ENCODE data around the gene TAF3.

TAF3 gene

DNA sequence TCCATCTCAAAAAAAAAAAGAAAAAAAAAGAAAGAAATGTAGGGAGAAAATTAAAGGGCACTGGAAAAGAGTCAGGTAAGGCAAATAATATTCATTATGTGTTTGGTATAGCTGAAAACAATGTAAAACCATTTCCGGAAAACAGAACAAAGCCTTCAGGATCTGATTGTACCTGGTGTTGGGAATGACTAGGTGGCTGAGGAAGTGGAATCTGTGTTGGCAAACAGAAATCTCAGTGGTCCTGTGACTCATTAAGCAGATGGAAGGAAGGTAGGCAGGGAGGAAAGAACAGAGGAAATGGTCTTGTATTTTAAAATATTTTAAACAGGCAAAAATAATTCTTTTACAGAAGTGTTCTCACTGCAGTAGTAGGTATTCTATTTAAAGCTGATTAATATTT, 180.5 kb downstream of the TAF3 start (continued):
- no peak for TF ChIP-seq KLF1 (tag by site-specific recombination; IDR thresholded peaks at IDR 0.05)
- no peak for TF ChIP-seq ZFP3 (tag by site-specific recombination; IDR thresholded peaks at IDR 0.05; ENCODE audit: low read depth)
- TF ChIP-seq ZNF223 (tag by site-specific recombination; IDR thresholded peaks at IDR 0.05), result no peak

- no peak overlapping the region for H3K4me3 ChIP-seq (ENCODE audit: low read depth, low read length)
- H3K4me1 ChIP-seq (ENCODE audit: control insufficient read depth, insufficient read depth, low read length), result no peaks in the 10 kb centered on the region
- H3K9me3 ChIP-seq (ENCODE audit: control insufficient read depth, insufficient read depth, low read depth, low read length), result no peaks in the 10 kb centered on the region
- ChIA-PET POLR2A (no interaction called here), CTCF (interaction anchor here (0.7 kb wide), 1 partner anchor 908 kb away, joined by 3 read pairs; no protein-coding TSS in a partner anchor)
- peak; percentile 46; the same call in 1 of the 2 replicates for TF ChIP-seq ZNF140 (tag by site-specific recombination; IDR thresholded peaks at IDR 0.05)
- TF ChIP-seq ZNF747 (tag by site-specific recombination; IDR thresholded peaks at IDR 0.05), result no peak
- TF ChIP-seq ZFP41 (tag by site-specific recombination; IDR thresholded peaks at IDR 0.05; ENCODE audit: borderline replicate concordance), result no peak
- peak; percentile 98 for TF ChIP-seq ZNF558 (tag by site-specific recombination; IDR thresholded peaks at IDR 0.05)
- TF ChIP-seq ZNF670 (tag by site-specific recombination; IDR thresholded peaks at IDR 0.05; ENCODE audit: low read depth), result no peak
- TF ChIP-seq SETDB1 (IDR thresholded peaks at IDR 0.05; ENCODE audit: insufficient read length, low read length), result peak; percentile 66
- no peak for TF ChIP-seq ZNF654 (tag by site-specific recombination; IDR thresholded peaks at IDR 0.05; ENCODE audit: low read depth)
- TF ChIP-seq ZEB2 (tag by site-specific recombination; IDR thresholded peaks at IDR 0.05), result no peak
- no peak for TF ChIP-seq ZNF510 (tag by site-specific recombination; IDR thresholded peaks at IDR 0.05; ENCODE audit: insufficient replicate concordance)
- TF ChIP-seq ZNF501 (tag by site-specific recombination; IDR thresholded peaks at IDR 0.05), result no peak
- no peak for TF ChIP-seq ZNF223 (tag by site-specific recombination; IDR thresholded peaks at IDR 0.05)
- H3K27ac ChIP-seq (ENCODE audit: extremely low read depth, low read depth, low read length), result no peak overlapping the region
- H3K36me3 ChIP-seq (ENCODE audit: control insufficient read depth in 2 of 2, insufficient read depth in 1 of 2, low read length in 2 of 2), result no peaks in the 10 kb centered on the region; a peak in 1 of 3 replicates
Observed at GRCh38 chr10:8004469-8005000, 186.2 kb downstream of the TAF3 start.

- Histone ChIP-seq H3K4me3 (ENCODE audit: low read depth, low read length) (no peak overlapping the region), H3K9me3 (ENCODE audit: control insufficient read depth, insufficient read depth, low read depth, low read length) (no peaks in the 10 kb centered on the region), H3K4me1 (ENCODE audit: control insufficient read depth, insufficient read depth, low read length) (no peaks in the 10 kb centered on the region), H3K27ac (ENCODE audit: extremely low read depth, low read depth, low read length) (no peak overlapping the region), H3K36me3 (ENCODE audit: control insufficient read depth in 2 of 2, insufficient read depth in 1 of 2, low read length in 2 of 2) (peaks cover 0 to 14% of the 10 kb centered on the region in 2 experiments; a peak in 2 of 3 replicates)
- CTCF ChIA-PET, result no interaction called here
- TF ChIP-seq ZNF16 (tag by site-specific recombination; IDR thresholded peaks at IDR 0.05; ENCODE audit: low read depth), result no peak
- TF ChIP-seq ZNF423 (tag by site-specific recombination; IDR thresholded peaks at IDR 0.05), result no peak
- TF ChIP-seq ZNF138 (tag by site-specific recombination; IDR thresholded peaks at IDR 0.05; ENCODE audit: borderline replicate concordance), result no peak
- TF ChIP-seq ZNF610 (tag by site-specific recombination; IDR thresholded peaks at IDR 0.05; ENCODE audit: borderline replicate concordance), result no peak
- no peak for TF ChIP-seq YY2 (tag by site-specific recombination; IDR thresholded peaks at IDR 0.05)
- POLR2A ChIA-PET, result no interaction called here
Observed at GRCh38 chr10:8006274-8006999, 188.1 kb downstream of the TAF3 start.

DNA sequence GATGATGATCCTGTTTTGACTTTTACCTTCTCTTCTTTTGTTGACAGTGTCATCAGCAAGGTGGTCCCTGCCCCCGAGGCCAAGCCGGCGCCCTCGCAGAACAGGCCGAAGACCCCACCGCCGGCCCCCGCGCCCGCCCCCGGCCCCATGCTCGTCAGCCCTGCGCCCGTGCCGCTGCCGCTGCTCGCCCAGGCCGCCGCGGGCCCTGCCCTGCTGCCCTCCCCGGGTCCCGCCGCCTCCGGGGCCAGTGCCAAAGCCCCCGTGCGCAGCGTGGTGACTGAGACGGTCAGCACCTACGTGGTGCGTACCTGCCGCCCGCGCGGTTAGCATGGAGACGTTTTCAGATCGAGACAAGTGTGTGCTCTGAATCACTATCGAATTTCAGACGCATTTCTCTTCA, 190.7 kb downstream of the TAF3 start:
- POLR2A ChIA-PET, result no interaction called here

More for the DNA sequence above, 190.7 kb downstream of the TAF3 start:
- Histone ChIP-seq H3K27ac (ENCODE audit: extremely low read depth, low read depth, low read length) (no peak overlapping the region), H3K4me1 (ENCODE audit: control insufficient read depth, insufficient read depth, low read length) (no peaks in the 10 kb centered on the region), H3K4me3 (ENCODE audit: low read depth, low read length) (no peak overlapping the region), H3K36me3 (ENCODE audit: control insufficient read depth in 2 of 2, insufficient read depth in 1 of 2, low read length in 2 of 2) (peaks cover 0 to 15% of the 10 kb centered on the region in 2 experiments; a peak in 2 of 3 replicates), H3K9me3 (ENCODE audit: control insufficient read depth, insufficient read depth, low read depth, low read length) (no peaks in the 10 kb centered on the region)
- no peak for TF ChIP-seq ZNF664 (tag by site-specific recombination; IDR thresholded peaks at IDR 0.05)
- no peak for TF ChIP-seq ZNF768 (tag by site-specific recombination; IDR thresholded peaks at IDR 0.05)
- TF ChIP-seq ZNF623 (tag by site-specific recombination; IDR thresholded peaks at IDR 0.05), result no peak
- no peak for TF ChIP-seq RBAK (tag by site-specific recombination; IDR thresholded peaks at IDR 0.05)
- TF ChIP-seq GFI1B (tag by site-specific recombination; IDR thresholded peaks at IDR 0.05), result no peak
- TF ChIP-seq ZNF48 (tag by site-specific recombination; IDR thresholded peaks at IDR 0.05), result no peak
- CTCF ChIA-PET, result interaction anchor here (0.8 kb wide), 1 partner anchor 10 kb away, joined by 3 read pairs; no protein-coding TSS in a partner anchor

Measured in HEK293 (cell line).